ENCODE data around the gene CLEC11A.

GRCh38 chr19:50695251-50696093 lies 27.7 kb upstream of the CLEC11A start:
- TF ChIP-seq POLR2A (IDR thresholded peaks at IDR 0.05) (no peak), CTCF (IDR thresholded peaks at IDR 0.05) (no peak)

Measured in right lobe of liver (tissue), 4 donors.